MM.1S (cell line): ENCODE results near the gene MC1R.

Experiments used
- DNase-seq: peaks from one replicate; pipeline ENCODE4 v3.0.0-alpha.2; 2015
- H2AFZ ChIP-seq: fragments of 300-600 bp; sonication (generic); 2 replicates; pipeline ENCODE4 v1.6.0; 2016; ENCODE audit warnings: antibody characterized with exemption, low read length
- H3F3A ChIP-seq: fragments of 300-600 bp; sonication (generic); 2 replicates; pipeline ENCODE4 v1.6.1; 2016; ENCODE audit warnings: mild to moderate bottlenecking, antibody characterized with exemption, low read length, moderate library complexity, mixed read lengths; ENCODE audit not compliant: insufficient read depth
- H3K27ac ChIP-seq: fragments of 300-600 bp; sonication (generic); 2 replicates; pipeline ENCODE4 v1.5.1; 2016; ENCODE audit warnings: mild to moderate bottlenecking, low read length
- H3K27me3 ChIP-seq: fragments of 300-600 bp; sonication (generic); replicated peaks from 2 replicates; pipeline ENCODE4 v1.6.0; 2016; ENCODE audit warnings: low read length; ENCODE audit not compliant: insufficient read depth
- H3K36me3 ChIP-seq: fragments of 300-600 bp; sonication (generic); replicated peaks from 2 replicates; pipeline ENCODE4 v1.6.1; 2016; ENCODE audit warnings: mild to moderate bottlenecking, low read length, mixed read lengths; ENCODE audit not compliant: insufficient read depth
- H3K4me1 ChIP-seq: fragments of 300-600 bp; sonication (generic); 2 replicates; pipeline ENCODE4 v1.6.1; 2016; ENCODE audit warnings: low read length, mixed read lengths
- H3K4me2 ChIP-seq: fragments of 300-600 bp; sonication (generic); 2 replicates; pipeline ENCODE4 v1.6.0; 2016; ENCODE audit warnings: low read depth, low read length
- H3K4me3 ChIP-seq: fragments of 300-600 bp; sonication (generic); 2 replicates; pipeline ENCODE4 v1.5.1; 2016; ENCODE audit warnings: low read length, mixed read lengths
- H3K79me2 ChIP-seq: fragments of 300-600 bp; sonication (generic); 2 replicates; pipeline ENCODE4 v1.6.1; 2016; ENCODE audit warnings: mixed run types, low read length, mixed read lengths
- H3K9ac ChIP-seq: fragments of 300-600 bp; sonication (generic); 2 replicates; pipeline ENCODE4 v1.6.1; 2016; ENCODE audit warnings: low read length, mixed read lengths
- H3K9me2 ChIP-seq: fragments of 300-600 bp; sonication (generic); replicated peaks from 2 replicates; pipeline ENCODE4 v1.6.1; 2016; ENCODE audit warnings: mild to moderate bottlenecking, low read length, mixed read lengths; ENCODE audit not compliant: insufficient read depth
- H3K9me3 ChIP-seq: fragments of 300-600 bp; sonication (generic); replicated peaks from 2 replicates; pipeline ENCODE4 v1.6.1; 2016; ENCODE audit warnings: mild to moderate bottlenecking, low read length, mixed read lengths; ENCODE audit not compliant: insufficient read depth
- H4K20me1 ChIP-seq: fragments of 300-600 bp; sonication (generic); 2 replicates; pipeline ENCODE4 v1.6.1; 2016; ENCODE audit warnings: mild to moderate bottlenecking, low read length, moderate library complexity, mixed read lengths; ENCODE audit not compliant: insufficient read depth
- CTCF ChIP-seq: fragments of 300-600 bp; sonication (generic); IDR thresholded peaks from 2 replicates; pipeline ENCODE4 v1.5.1; 2016; ENCODE audit warnings: antibody characterized with exemption, low read length, mixed read lengths
- EZH2 ChIP-seq: fragments of 300-600 bp; sonication (generic); optimal IDR thresholded peaks from 2 replicates; pipeline ENCODE3; 2017; ENCODE audit warnings: low read depth, mild to moderate bottlenecking, antibody characterized with exemption, low read length, mixed read lengths
- EZH2phosphoT487 ChIP-seq: fragments of 300-600 bp; sonication (generic); IDR thresholded peaks from 2 replicates; pipeline ENCODE4 v1.6.1; 2018; ENCODE audit warnings: antibody characterized with exemption, low read length

MC1R gene

GRCh38 chr16:89921702-89922476 lies 3.2 kb downstream of the MC1R start:
- Histone ChIP-seq H3K9me2 (no peaks in the 10 kb centered on the region), H3K27ac (no peak overlapping the region), H4K20me1 (no peaks in the 10 kb centered on the region), H3K4me2 (no peak overlapping the region), H3K36me3 (no peaks in the 10 kb centered on the region), H3K79me2 (no peaks in the 10 kb centered on the region), H3K4me3 (no peak overlapping the region), H3K4me1 (peaks cover 6% of the 10 kb centered on the region; the same call in 1 of the 2 replicates), H2AFZ (no peak overlapping the region), H3F3A (peaks cover 7% of the 10 kb centered on the region), H3K9me3 (no peaks in the 10 kb centered on the region), H3K9ac (no peak overlapping the region), H3K27me3 (peaks cover 26% of the 10 kb centered on the region)
- no peak for DNase-seq
- TF ChIP-seq CTCF (no peak), EZH2phosphoT487 (no peak), EZH2 (no peak)

GRCh38 chr16:89922477-89922883 lies 3.8 kb downstream of the MC1R start:
- Histone ChIP-seq H4K20me1 (no peaks in the 10 kb centered on the region), H3F3A (peaks cover 3% of the 10 kb centered on the region), H3K27me3 (peaks cover 26% of the 10 kb centered on the region), H3K27ac (no peak overlapping the region), H3K9me2 (no peaks in the 10 kb centered on the region), H3K4me3 (peak overlapping the region; percentile 49), H3K79me2 (no peaks in the 10 kb centered on the region), H3K4me2 (peak overlapping the region; percentile 59; the same call in 1 of the 2 replicates), H3K9me3 (no peaks in the 10 kb centered on the region), H2AFZ (no peak overlapping the region), H3K36me3 (no peaks in the 10 kb centered on the region), H3K4me1 (peaks cover 6% of the 10 kb centered on the region; the same call in 1 of the 2 replicates), H3K9ac (no peak overlapping the region)
- TF ChIP-seq EZH2 (no peak), CTCF (no peak), EZH2phosphoT487 (no peak)
- no peak for DNase-seq

GRCh38 chr16:89922884-89923639 lies 4.4 kb downstream of the MC1R start, which contains the start of gene TUBB3:
TSS of gene TUBB3 (plus strand) at chr16:89923342. CDS start at chr16:89923402, 60 bp downstream.
- no peaks in the 10 kb centered on the region for H3K9me2 ChIP-seq
- H3F3A ChIP-seq = no peaks in the 10 kb centered on the region
- no peaks in the 10 kb centered on the region for H3K9me3 ChIP-seq
- no peaks in the 10 kb centered on the region for H4K20me1 ChIP-seq
- DNase-seq = peak; percentile 45
- no peak for TF ChIP-seq EZH2phosphoT487
- no peak for TF ChIP-seq CTCF
- H3K27ac ChIP-seq = no peak within 1 kb of the TSS
- H3K36me3 ChIP-seq = no peaks in the 10 kb centered on the region
- H3K9ac ChIP-seq = no peak within 1 kb of the TSS
- H3K27me3 ChIP-seq = peaks cover 29% of the 10 kb centered on the region
- H3K4me2 ChIP-seq = peak within 1 kb of the TSS; percentile 59; the same call in 1 of the 2 replicates
- H3K4me3 ChIP-seq = peak within 1 kb of the TSS; percentile 49
- H3K4me1 ChIP-seq = peaks cover 6% of the 10 kb centered on the region; the same call in 1 of the 2 replicates
- H3K79me2 ChIP-seq = no peaks in the 10 kb centered on the region
- H2AFZ ChIP-seq = no peak within 1 kb of the TSS
